Measurements from ENCODE around the gene KIAA1328. TPM values are rescaled to one million over a fixed set of nuclear protein-coding genes. Genes with fewer than 3 reads are reported as not detected.

Gene KIAA1328
- total and polyA plus RNA-seq, 7 donors: 2.1 to 18.9 (median 12.5) TPM

- Histone ChIP-seq H3K9me3 (no peaks in the 10 kb centered on the region), H3K36me3 (no peaks in the 10 kb centered on the region)
- 71 to 81% methylated on average over 10 of the region's 10 CpGs for WGBS, 2 donors
Observed at GRCh38 chr18:37260367-37261093, 431.6 kb downstream of the KIAA1328 start.

GRCh38 chr18:37261246-37261840 is 432.4 kb downstream of the KIAA1328 start:
- H3K4me3 ChIP-seq: no peak overlapping the region
- TF ChIP-seq POLR2AphosphoS5 (IDR thresholded peaks at IDR 0.05): no peak
- TF ChIP-seq EP300 (IDR thresholded peaks at IDR 0.05): no peak
- no peak for TF ChIP-seq POLR2A (IDR thresholded peaks at IDR 0.05)
- no peak for TF ChIP-seq CTCF (IDR thresholded peaks at IDR 0.05)
- no peak overlapping the region for H3K27ac ChIP-seq
- no peaks in the 10 kb centered on the region for H3K4me1 ChIP-seq
- no peak for DNase-seq
- H3K36me3 ChIP-seq: no peaks in the 10 kb centered on the region
- H3K9me3 ChIP-seq: no peaks in the 10 kb centered on the region
- peaks cover 0 to 54% (median 7%) of the 10 kb centered on the region in 3 donors for H3K27me3 ChIP-seq
- intact Hi-C loops (cut with DNase I): no loop called here
- WGBS, 2 donors: 92 to 93% methylated on average over 11 of the region's 11 CpGs

More at GRCh38 chr18:37260367-37261093, 431.6 kb downstream of the KIAA1328 start:
- Histone ChIP-seq H3K27ac (no peak overlapping the region), H3K4me1 (no peaks in the 10 kb centered on the region), H3K4me3 (no peak overlapping the region), H3K27me3 (peaks cover 0 to 57% (median 7%) of the 10 kb centered on the region in 3 donors)
- intact Hi-C loops (cut with DNase I): no loop called here
- TF ChIP-seq POLR2AphosphoS5 (IDR thresholded peaks at IDR 0.05) (no peak), POLR2A (IDR thresholded peaks at IDR 0.05) (no peak), EP300 (IDR thresholded peaks at IDR 0.05) (no peak), CTCF (IDR thresholded peaks at IDR 0.05) (no peak)
- DNase-seq: no peak

GRCh38 chr18:37261988-37262387 is 433.1 kb downstream of the KIAA1328 start:
- WGBS, 2 donors: 88 to 89% methylated on average over 8 of the region's 8 CpGs
- no peak for DNase-seq
- peaks cover 0 to 49% (median 7%) of the 10 kb centered on the region in 3 donors for H3K27me3 ChIP-seq

GRCh38 chr18:37264956-37265355 is 436.0 kb downstream of the KIAA1328 start:
- no peaks in the 10 kb centered on the region for H3K9me3 ChIP-seq
- DNase-seq: no peak
- TF ChIP-seq EP300 (IDR thresholded peaks at IDR 0.05) (no peak), POLR2A (IDR thresholded peaks at IDR 0.05) (no peak), POLR2AphosphoS5 (IDR thresholded peaks at IDR 0.05) (no peak), CTCF (IDR thresholded peaks at IDR 0.05) (no peak)
- no peak overlapping the region for H3K27ac ChIP-seq
- no peaks in the 10 kb centered on the region for H3K4me1 ChIP-seq
- no peak overlapping the region for H3K4me3 ChIP-seq
- H3K36me3 ChIP-seq: no peaks in the 10 kb centered on the region
- intact Hi-C loops (cut with DNase I): no loop called here
- H3K27me3 ChIP-seq: peaks cover 0 to 23% (median 0%) of the 10 kb centered on the region in 3 donors
- WGBS, 2 donors: 89 to 90% methylated on average over 14 of the region's 14 CpGs

More at GRCh38 chr18:37261988-37262387, 433.1 kb downstream of the KIAA1328 start:
- Histone ChIP-seq H3K4me3 (no peak overlapping the region), H3K36me3 (no peaks in the 10 kb centered on the region), H3K4me1 (no peaks in the 10 kb centered on the region), H3K27ac (no peak overlapping the region), H3K9me3 (no peaks in the 10 kb centered on the region)
- intact Hi-C loops (cut with DNase I): no loop called here
- no peak for TF ChIP-seq CTCF (IDR thresholded peaks at IDR 0.05)
